ENCODE results near the gene SPHK2.

The SPHK2 gene

GRCh38 chr19:48663667-48664066 lies 44.4 kb downstream of the SPHK2 start:
- H3K27me3 ChIP-seq (ENCODE audit: insufficient read depth, low read length, poor library complexity): no peaks in the 10 kb centered on the region
- TF ChIP-seq CTCF (IDR thresholded peaks at IDR 0.05; ENCODE audit: borderline replicate concordance, extremely low read depth, low read length, poor library complexity, severe bottlenecking) (no peak), EZH2 (IDR thresholded peaks at IDR 0.05; ENCODE audit: borderline replicate concordance, low read depth, low read length, severe bottlenecking) (no peak)
- no peak overlapping the region for H3K9ac ChIP-seq (ENCODE audit: low read depth, low read length)
- no peak overlapping the region for H2AFZ ChIP-seq (ENCODE audit: low read depth, low read length)
- H4K20me1 ChIP-seq (ENCODE audit: insufficient read depth, low read length): no peaks in the 10 kb centered on the region
- H3K9me3 ChIP-seq (ENCODE audit: insufficient read depth, low read length, severe bottlenecking): no peaks in the 10 kb centered on the region
- H3K27ac ChIP-seq (ENCODE audit: low read length): no peak overlapping the region
- H3K4me2 ChIP-seq (ENCODE audit: insufficient read depth, low read length): no peak overlapping the region
- no peak for ATAC-seq (ENCODE audit: insufficient read depth, low read depth)
- H3K4me1 ChIP-seq (ENCODE audit: insufficient read depth, low read length): peaks cover 20% of the 10 kb centered on the region
- no peaks in the 10 kb centered on the region for H3K36me3 ChIP-seq (ENCODE audit: insufficient read depth, low read length)
- H3K4me3 ChIP-seq (ENCODE audit: low read depth in 1 of 2, low read length in 2 of 2): no peak overlapping the region
- DNase-seq: no peak
- no peaks in the 10 kb centered on the region for H3K79me2 ChIP-seq (ENCODE audit: insufficient read depth, low read length)

- no peak for ATAC-seq (ENCODE audit: insufficient read depth, low read depth)
- Histone ChIP-seq H3K27me3 (ENCODE audit: insufficient read depth, low read length, poor library complexity) (no peaks in the 10 kb centered on the region), H4K20me1 (ENCODE audit: insufficient read depth, low read length) (no peaks in the 10 kb centered on the region), H3K4me2 (ENCODE audit: insufficient read depth, low read length) (no peak overlapping the region), H2AFZ (ENCODE audit: low read depth, low read length) (no peak overlapping the region), H3K79me2 (ENCODE audit: insufficient read depth, low read length) (no peaks in the 10 kb centered on the region), H3K4me3 (ENCODE audit: low read depth in 1 of 2, low read length in 2 of 2) (no peak overlapping the region), H3K4me1 (ENCODE audit: insufficient read depth, low read length) (peaks cover 20% of the 10 kb centered on the region), H3K9me3 (ENCODE audit: insufficient read depth, low read length, severe bottlenecking) (no peaks in the 10 kb centered on the region), H3K27ac (ENCODE audit: low read length) (no peak overlapping the region), H3K9ac (ENCODE audit: low read depth, low read length) (no peak overlapping the region), H3K36me3 (ENCODE audit: insufficient read depth, low read length) (no peaks in the 10 kb centered on the region)
- TF ChIP-seq CTCF (IDR thresholded peaks at IDR 0.05; ENCODE audit: borderline replicate concordance, extremely low read depth, low read length, poor library complexity, severe bottlenecking): no peak
- no peak for TF ChIP-seq EZH2 (IDR thresholded peaks at IDR 0.05; ENCODE audit: borderline replicate concordance, low read depth, low read length, severe bottlenecking)
- no peak for DNase-seq
Observed at GRCh38 chr19:48664476-48664875, 45.2 kb downstream of the SPHK2 start.

GRCh38 chr19:48665786-48666185 lies 46.5 kb downstream of the SPHK2 start:
- TF ChIP-seq EZH2 (IDR thresholded peaks at IDR 0.05; ENCODE audit: borderline replicate concordance, low read depth, low read length, severe bottlenecking): no peak
- TF ChIP-seq CTCF (IDR thresholded peaks at IDR 0.05; ENCODE audit: borderline replicate concordance, extremely low read depth, low read length, poor library complexity, severe bottlenecking): no peak
- Histone ChIP-seq H3K4me3 (ENCODE audit: low read depth in 1 of 2, low read length in 2 of 2) (no peak overlapping the region), H3K36me3 (ENCODE audit: insufficient read depth, low read length) (no peaks in the 10 kb centered on the region), H3K4me1 (ENCODE audit: insufficient read depth, low read length) (peaks cover 11% of the 10 kb centered on the region), H3K9me3 (ENCODE audit: insufficient read depth, low read length, severe bottlenecking) (no peaks in the 10 kb centered on the region), H3K27ac (ENCODE audit: low read length) (no peak overlapping the region), H3K4me2 (ENCODE audit: insufficient read depth, low read length) (no peak overlapping the region), H4K20me1 (ENCODE audit: insufficient read depth, low read length) (no peaks in the 10 kb centered on the region), H3K79me2 (ENCODE audit: insufficient read depth, low read length) (no peaks in the 10 kb centered on the region), H3K9ac (ENCODE audit: low read depth, low read length) (no peak overlapping the region), H3K27me3 (ENCODE audit: insufficient read depth, low read length, poor library complexity) (no peaks in the 10 kb centered on the region), H2AFZ (ENCODE audit: low read depth, low read length) (no peak overlapping the region)
- ATAC-seq (ENCODE audit: insufficient read depth, low read depth): no peak
- no peak for DNase-seq

GRCh38 chr19:48668332-48668731 lies 49.0 kb downstream of the SPHK2 start:
- DNase-seq: no peak
- Histone ChIP-seq H3K9me3 (ENCODE audit: insufficient read depth, low read length, severe bottlenecking) (no peaks in the 10 kb centered on the region), H3K27me3 (ENCODE audit: insufficient read depth, low read length, poor library complexity) (no peaks in the 10 kb centered on the region), H4K20me1 (ENCODE audit: insufficient read depth, low read length) (no peaks in the 10 kb centered on the region), H3K4me1 (ENCODE audit: insufficient read depth, low read length) (no peaks in the 10 kb centered on the region), H3K79me2 (ENCODE audit: insufficient read depth, low read length) (no peaks in the 10 kb centered on the region), H3K9ac (ENCODE audit: low read depth, low read length) (no peak overlapping the region), H3K4me2 (ENCODE audit: insufficient read depth, low read length) (no peak overlapping the region), H3K27ac (ENCODE audit: low read length) (no peak overlapping the region), H2AFZ (ENCODE audit: low read depth, low read length) (no peak overlapping the region), H3K4me3 (ENCODE audit: low read depth in 1 of 2, low read length in 2 of 2) (no peak overlapping the region), H3K36me3 (ENCODE audit: insufficient read depth, low read length) (no peaks in the 10 kb centered on the region)
- TF ChIP-seq EZH2 (IDR thresholded peaks at IDR 0.05; ENCODE audit: borderline replicate concordance, low read depth, low read length, severe bottlenecking) (no peak), CTCF (IDR thresholded peaks at IDR 0.05; ENCODE audit: borderline replicate concordance, extremely low read depth, low read length, poor library complexity, severe bottlenecking) (no peak)
- no peak for ATAC-seq (ENCODE audit: insufficient read depth, low read depth)

Data from DND-41 (cell line).